ENCODE data around the gene MS4A14. TPM values are rescaled to one million over a fixed set of nuclear protein-coding genes. Genes with fewer than 3 reads are reported as not detected.

MS4A14 gene
- total and polyA plus RNA-seq, 4 donors, result 0.06 to 1.1 (median 0.18) TPM

DNA sequence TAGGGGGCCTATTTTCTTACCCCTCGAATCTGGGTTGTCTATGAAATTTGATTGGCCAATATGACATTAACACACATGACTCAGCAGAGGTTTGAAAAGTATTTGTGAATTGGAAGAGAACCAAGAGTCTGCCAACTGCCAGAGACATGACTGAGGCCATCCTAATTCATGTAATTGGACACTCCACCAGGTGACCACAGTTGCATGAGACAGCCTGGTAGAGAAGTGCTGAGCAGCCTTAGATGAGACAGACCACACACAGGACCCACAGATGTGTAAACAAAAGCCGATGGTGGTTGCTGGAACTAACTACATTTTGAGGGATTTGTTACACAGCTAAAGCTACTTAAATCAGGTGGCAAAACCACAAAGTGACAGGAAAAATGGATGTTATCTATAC, 32.3 kb downstream of the MS4A14 start:
- TF ChIP-seq RXRA (IDR thresholded peaks at IDR 0.05) (no peak), YY1 (IDR thresholded peaks at IDR 0.05) (no peak), FOXA1 (IDR thresholded peaks at IDR 0.05) (no peak), JUND (IDR thresholded peaks at IDR 0.05) (no peak), EGR1 (IDR thresholded peaks at IDR 0.05; ENCODE audit: low read depth in 2 of 2) (no peak), RAD21 (IDR thresholded peaks at IDR 0.05) (no peak), TAF1 (conservative IDR thresholded peaks at IDR 0.05) (no peak), FOXA2 (IDR thresholded peaks at IDR 0.05) (no peak)
- H3K9me3 ChIP-seq (ENCODE audit: control insufficient read depth in 4 of 4, low read length in 3 of 4), result no peaks in the 10 kb centered on the region
- H3K27me3 ChIP-seq (ENCODE audit: control insufficient read depth in 4 of 4, insufficient read depth in 4 of 4, low read length in 3 of 4), result no peaks in the 10 kb centered on the region
- H3K36me3 ChIP-seq (ENCODE audit: control insufficient read depth in 4 of 4, insufficient read depth in 3 of 4, low read depth in 1 of 4, low read length in 3 of 4), result no peaks in the 10 kb centered on the region
- no peak overlapping the region for H3K27ac ChIP-seq (ENCODE audit: low read depth in 1 of 2, low read length in 2 of 2)
- 54% methylated on average over 2 of the region's 2 CpGs for WGBS
- no peak overlapping the region for H3K9ac ChIP-seq (ENCODE audit: low read depth in 1 of 2, low read length in 2 of 2)
- H3K4me1 ChIP-seq (ENCODE audit: control insufficient read depth in 4 of 4, insufficient read depth in 4 of 4, low read length in 3 of 4), result no peaks in the 10 kb centered on the region
- no peak for DNase-seq (ENCODE audit: low spot score)
- no peak overlapping the region for H3K4me3 ChIP-seq (ENCODE audit: low read depth in 1 of 3, low read length in 3 of 3)

DNA sequence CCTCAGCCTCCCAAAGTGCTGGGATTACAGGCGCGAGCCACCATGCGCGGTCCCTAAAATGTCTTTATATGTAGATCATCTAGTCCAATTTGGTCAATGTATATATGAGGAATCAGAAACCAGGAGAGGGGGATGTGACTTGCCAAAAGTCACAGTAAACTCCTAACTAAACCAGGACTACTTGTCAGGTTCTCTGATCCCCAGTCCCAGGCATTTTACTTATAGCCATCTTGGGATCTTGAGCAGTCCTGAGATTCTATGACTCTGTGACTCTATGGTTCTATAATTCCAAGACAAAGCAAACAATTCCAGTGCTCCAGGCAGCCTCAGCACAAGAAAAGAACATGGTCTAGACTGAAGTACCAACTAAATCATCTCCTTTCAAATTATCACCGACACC, 33.0 kb downstream of the MS4A14 start, which contains the start of gene MS4A5:
TSS of gene MS4A5 (plus strand) at position 301 of the 400 bp plus-strand sequence. CDS start 103 bp downstream, outside the sequence.
- TF ChIP-seq RAD21 (IDR thresholded peaks at IDR 0.05) (no peak), EGR1 (IDR thresholded peaks at IDR 0.05; ENCODE audit: low read depth in 2 of 2) (no peak), HNF4A (conservative IDR thresholded peaks at IDR 0.05) (no peak), FOXA1 (IDR thresholded peaks at IDR 0.05) (no peak), SP1 (IDR thresholded peaks at IDR 0.05) (no peak), FOXA2 (IDR thresholded peaks at IDR 0.05) (no peak), GABPA (IDR thresholded peaks at IDR 0.05 in 1 of 2, conservative IDR thresholded peaks at IDR 0.05 in 1 of 2) (no peak), RXRA (IDR thresholded peaks at IDR 0.05) (no peak), HNF4G (IDR thresholded peaks at IDR 0.05) (no peak), JUND (IDR thresholded peaks at IDR 0.05) (no peak)
- TF ChIP-seq, protein P1, sequence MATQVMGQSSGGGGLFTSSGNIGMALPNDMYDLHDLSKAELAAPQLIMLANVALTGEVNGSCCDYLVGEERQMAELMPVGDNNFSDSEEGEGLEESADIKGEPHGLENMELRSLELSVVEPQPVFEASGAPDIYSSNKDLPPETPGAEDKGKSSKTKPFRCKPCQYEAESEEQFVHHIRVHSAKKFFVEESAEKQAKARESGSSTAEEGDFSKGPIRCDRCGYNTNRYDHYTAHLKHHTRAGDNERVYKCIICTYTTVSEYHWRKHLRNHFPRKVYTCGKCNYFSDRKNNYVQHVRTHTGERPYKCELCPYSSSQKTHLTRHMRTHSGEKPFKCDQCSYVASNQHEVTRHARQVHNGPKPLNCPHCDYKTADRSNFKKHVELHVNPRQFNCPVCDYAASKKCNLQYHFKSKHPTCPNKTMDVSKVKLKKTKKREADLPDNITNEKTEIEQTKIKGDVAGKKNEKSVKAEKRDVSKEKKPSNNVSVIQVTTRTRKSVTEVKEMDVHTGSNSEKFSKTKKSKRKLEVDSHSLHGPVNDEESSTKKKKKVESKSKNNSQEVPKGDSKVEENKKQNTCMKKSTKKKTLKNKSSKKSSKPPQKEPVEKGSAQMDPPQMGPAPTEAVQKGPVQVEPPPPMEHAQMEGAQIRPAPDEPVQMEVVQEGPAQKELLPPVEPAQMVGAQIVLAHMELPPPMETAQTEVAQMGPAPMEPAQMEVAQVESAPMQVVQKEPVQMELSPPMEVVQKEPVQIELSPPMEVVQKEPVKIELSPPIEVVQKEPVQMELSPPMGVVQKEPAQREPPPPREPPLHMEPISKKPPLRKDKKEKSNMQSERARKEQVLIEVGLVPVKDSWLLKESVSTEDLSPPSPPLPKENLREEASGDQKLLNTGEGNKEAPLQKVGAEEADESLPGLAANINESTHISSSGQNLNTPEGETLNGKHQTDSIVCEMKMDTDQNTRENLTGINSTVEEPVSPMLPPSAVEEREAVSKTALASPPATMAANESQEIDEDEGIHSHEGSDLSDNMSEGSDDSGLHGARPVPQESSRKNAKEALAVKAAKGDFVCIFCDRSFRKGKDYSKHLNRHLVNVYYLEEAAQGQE (IDR thresholded peaks at IDR 0.05), result no peak
- TF ChIP-seq, protein P2, sequence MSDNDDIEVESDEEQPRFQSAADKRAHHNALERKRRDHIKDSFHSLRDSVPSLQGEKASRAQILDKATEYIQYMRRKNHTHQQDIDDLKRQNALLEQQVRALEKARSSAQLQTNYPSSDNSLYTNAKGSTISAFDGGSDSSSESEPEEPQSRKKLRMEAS (IDR thresholded peaks at IDR 0.05), result no peak
- TF ChIP-seq, protein P3, sequence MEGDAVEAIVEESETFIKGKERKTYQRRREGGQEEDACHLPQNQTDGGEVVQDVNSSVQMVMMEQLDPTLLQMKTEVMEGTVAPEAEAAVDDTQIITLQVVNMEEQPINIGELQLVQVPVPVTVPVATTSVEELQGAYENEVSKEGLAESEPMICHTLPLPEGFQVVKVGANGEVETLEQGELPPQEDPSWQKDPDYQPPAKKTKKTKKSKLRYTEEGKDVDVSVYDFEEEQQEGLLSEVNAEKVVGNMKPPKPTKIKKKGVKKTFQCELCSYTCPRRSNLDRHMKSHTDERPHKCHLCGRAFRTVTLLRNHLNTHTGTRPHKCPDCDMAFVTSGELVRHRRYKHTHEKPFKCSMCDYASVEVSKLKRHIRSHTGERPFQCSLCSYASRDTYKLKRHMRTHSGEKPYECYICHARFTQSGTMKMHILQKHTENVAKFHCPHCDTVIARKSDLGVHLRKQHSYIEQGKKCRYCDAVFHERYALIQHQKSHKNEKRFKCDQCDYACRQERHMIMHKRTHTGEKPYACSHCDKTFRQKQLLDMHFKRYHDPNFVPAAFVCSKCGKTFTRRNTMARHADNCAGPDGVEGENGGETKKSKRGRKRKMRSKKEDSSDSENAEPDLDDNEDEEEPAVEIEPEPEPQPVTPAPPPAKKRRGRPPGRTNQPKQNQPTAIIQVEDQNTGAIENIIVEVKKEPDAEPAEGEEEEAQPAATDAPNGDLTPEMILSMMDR (IDR thresholded peaks at IDR 0.05; ENCODE audit: low read depth, low read length, missing input control), result no peak
- Histone ChIP-seq H3K9ac (ENCODE audit: low read depth in 1 of 2, low read length in 2 of 2) (no peak within 1 kb of the TSS), H3K27me3 (ENCODE audit: control insufficient read depth in 4 of 4, insufficient read depth in 4 of 4, low read length in 3 of 4) (no peaks in the 10 kb centered on the region), H3K4me3 (ENCODE audit: low read depth in 1 of 3, low read length in 3 of 3) (no peak within 1 kb of the TSS), H3K27ac (ENCODE audit: low read depth in 1 of 2, low read length in 2 of 2) (no peak within 1 kb of the TSS), H3K36me3 (ENCODE audit: control insufficient read depth in 4 of 4, insufficient read depth in 3 of 4, low read depth in 1 of 4, low read length in 3 of 4) (no peaks in the 10 kb centered on the region), H3K4me1 (ENCODE audit: control insufficient read depth in 4 of 4, insufficient read depth in 4 of 4, low read length in 3 of 4) (no peaks in the 10 kb centered on the region), H3K9me3 (ENCODE audit: control insufficient read depth in 4 of 4, low read length in 3 of 4) (no peaks in the 10 kb centered on the region)
- WGBS, result 96% methylated on average over 5 of the region's 5 CpGs
- DNase-seq (ENCODE audit: low spot score), result no peak

Measured in liver (tissue), 9 donors.